Measurements from ENCODE around the gene AFF3.

Gene AFF3

GRCh38 chr2:100124761-100125160, 17.6 kb downstream of the AFF3 start:
- no peak for DNase-seq (ENCODE audit: low spot score)

GRCh38 chr2:100121124-100121718, 21.2 kb downstream of the AFF3 start:
- no peak overlapping the region for H3K27ac ChIP-seq (ENCODE audit: poor library complexity, severe bottlenecking)
- TF ChIP-seq CTCF (IDR thresholded peaks at IDR 0.05; ENCODE audit: poor library complexity, severe bottlenecking), result no peak
- H3K4me3 ChIP-seq (ENCODE audit: severe bottlenecking), result no peak overlapping the region
- no peak for ATAC-seq (ENCODE audit: low read depth)
- H3K27me3 ChIP-seq (ENCODE audit: insufficient read depth, poor library complexity, severe bottlenecking), result peaks cover 4% of the 10 kb centered on the region
- H3K9me3 ChIP-seq (ENCODE audit: severe bottlenecking), result peaks cover 2% of the 10 kb centered on the region
- peaks cover 3% of the 10 kb centered on the region for H3K4me1 ChIP-seq (ENCODE audit: insufficient read depth, poor library complexity, severe bottlenecking)
- H3K36me3 ChIP-seq (ENCODE audit: low read depth), result no peaks in the 10 kb centered on the region
- DNase-seq (ENCODE audit: low spot score), result no peak

More at GRCh38 chr2:100124761-100125160, 17.6 kb downstream of the AFF3 start:
- H3K4me1 ChIP-seq (ENCODE audit: insufficient read depth, poor library complexity, severe bottlenecking), result peaks cover 3% of the 10 kb centered on the region
- no peak overlapping the region for H3K4me3 ChIP-seq (ENCODE audit: severe bottlenecking)
- ATAC-seq (ENCODE audit: low read depth), result no peak
- no peak for TF ChIP-seq CTCF (IDR thresholded peaks at IDR 0.05; ENCODE audit: poor library complexity, severe bottlenecking)
- no peaks in the 10 kb centered on the region for H3K36me3 ChIP-seq (ENCODE audit: low read depth)
- no peaks in the 10 kb centered on the region for H3K9me3 ChIP-seq (ENCODE audit: severe bottlenecking)
- no peak overlapping the region for H3K27ac ChIP-seq (ENCODE audit: poor library complexity, severe bottlenecking)
- H3K27me3 ChIP-seq (ENCODE audit: insufficient read depth, poor library complexity, severe bottlenecking), result no peaks in the 10 kb centered on the region

GRCh38 chr2:100119235-100119634, 23.2 kb downstream of the AFF3 start:
- no peak for TF ChIP-seq CTCF (IDR thresholded peaks at IDR 0.05; ENCODE audit: poor library complexity, severe bottlenecking)
- H3K9me3 ChIP-seq (ENCODE audit: severe bottlenecking), result peaks cover 5% of the 10 kb centered on the region
- ATAC-seq (ENCODE audit: low read depth) (no peak), DNase-seq (ENCODE audit: low spot score) (no peak)
- H3K27me3 ChIP-seq (ENCODE audit: insufficient read depth, poor library complexity, severe bottlenecking), result peaks cover 4% of the 10 kb centered on the region
- H3K36me3 ChIP-seq (ENCODE audit: low read depth), result no peaks in the 10 kb centered on the region
- H3K4me3 ChIP-seq (ENCODE audit: severe bottlenecking), result no peak overlapping the region
- no peaks in the 10 kb centered on the region for H3K4me1 ChIP-seq (ENCODE audit: insufficient read depth, poor library complexity, severe bottlenecking)
- H3K27ac ChIP-seq (ENCODE audit: poor library complexity, severe bottlenecking), result no peak overlapping the region

GRCh38 chr2:100113990-100114433, 28.4 kb downstream of the AFF3 start:
- Histone ChIP-seq H3K4me3 (ENCODE audit: severe bottlenecking) (no peak overlapping the region), H3K4me1 (ENCODE audit: insufficient read depth, poor library complexity, severe bottlenecking) (no peaks in the 10 kb centered on the region), H3K9me3 (ENCODE audit: severe bottlenecking) (peaks cover 5% of the 10 kb centered on the region), H3K36me3 (ENCODE audit: low read depth) (no peaks in the 10 kb centered on the region), H3K27ac (ENCODE audit: poor library complexity, severe bottlenecking) (no peak overlapping the region), H3K27me3 (ENCODE audit: insufficient read depth, poor library complexity, severe bottlenecking) (peaks cover 18% of the 10 kb centered on the region)
- no peak for TF ChIP-seq CTCF (IDR thresholded peaks at IDR 0.05; ENCODE audit: poor library complexity, severe bottlenecking)
- DNase-seq (ENCODE audit: low spot score) (no peak), ATAC-seq (ENCODE audit: low read depth) (no peak)

GRCh38 chr2:100110614-100111000, 31.8 kb downstream of the AFF3 start:
- no peak for TF ChIP-seq CTCF (IDR thresholded peaks at IDR 0.05; ENCODE audit: poor library complexity, severe bottlenecking)
- DNase-seq (ENCODE audit: low spot score) (no peak), ATAC-seq (ENCODE audit: low read depth) (no peak)
- Histone ChIP-seq H3K36me3 (ENCODE audit: low read depth) (no peaks in the 10 kb centered on the region), H3K27me3 (ENCODE audit: insufficient read depth, poor library complexity, severe bottlenecking) (peaks cover 42% of the 10 kb centered on the region), H3K9me3 (ENCODE audit: severe bottlenecking) (no peaks in the 10 kb centered on the region), H3K4me1 (ENCODE audit: insufficient read depth, poor library complexity, severe bottlenecking) (no peaks in the 10 kb centered on the region), H3K4me3 (ENCODE audit: severe bottlenecking) (no peak overlapping the region), H3K27ac (ENCODE audit: poor library complexity, severe bottlenecking) (no peak overlapping the region)

Measured in RWPE2 (cell line).